Gastrocnemius medialis (tissue), 4 donors: Measurements from ENCODE around the gene DCDC2C.

Experiments used
- POLR2A ChIP-seq, 2 donors: fragments of 450-650 bp; IDR thresholded peaks; one replicate each; pipeline ENCODE4 v1.6.1; 2017; ENCODE audit warnings: antibody characterized with exemption in 2 of 2, mild to moderate bottlenecking in 2 of 2, moderate library complexity in 2 of 2
- TF ChIP-seq, protein P1 (sequence below), 5 experiments: fragments of 450-650 bp in 3 of 5; fragments of 200-600 bp in 2 of 5; sonication (generic) in 2 of 5; IDR thresholded peaks in 4 of 5; conservative IDR thresholded peaks in 1 of 5; 1 replicate in 4 of 5; 2 replicates in 1 of 5; pipeline ENCODE4 v1.5.1; 2016 to 2019; ENCODE audit warnings: antibody characterized with exemption in 5 of 5, mild to moderate bottlenecking in 3 of 5, moderate library complexity in 3 of 5

- TF ChIP-seq, protein P1, sequence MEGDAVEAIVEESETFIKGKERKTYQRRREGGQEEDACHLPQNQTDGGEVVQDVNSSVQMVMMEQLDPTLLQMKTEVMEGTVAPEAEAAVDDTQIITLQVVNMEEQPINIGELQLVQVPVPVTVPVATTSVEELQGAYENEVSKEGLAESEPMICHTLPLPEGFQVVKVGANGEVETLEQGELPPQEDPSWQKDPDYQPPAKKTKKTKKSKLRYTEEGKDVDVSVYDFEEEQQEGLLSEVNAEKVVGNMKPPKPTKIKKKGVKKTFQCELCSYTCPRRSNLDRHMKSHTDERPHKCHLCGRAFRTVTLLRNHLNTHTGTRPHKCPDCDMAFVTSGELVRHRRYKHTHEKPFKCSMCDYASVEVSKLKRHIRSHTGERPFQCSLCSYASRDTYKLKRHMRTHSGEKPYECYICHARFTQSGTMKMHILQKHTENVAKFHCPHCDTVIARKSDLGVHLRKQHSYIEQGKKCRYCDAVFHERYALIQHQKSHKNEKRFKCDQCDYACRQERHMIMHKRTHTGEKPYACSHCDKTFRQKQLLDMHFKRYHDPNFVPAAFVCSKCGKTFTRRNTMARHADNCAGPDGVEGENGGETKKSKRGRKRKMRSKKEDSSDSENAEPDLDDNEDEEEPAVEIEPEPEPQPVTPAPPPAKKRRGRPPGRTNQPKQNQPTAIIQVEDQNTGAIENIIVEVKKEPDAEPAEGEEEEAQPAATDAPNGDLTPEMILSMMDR (IDR thresholded peaks at IDR 0.05 in 4 of 5, conservative IDR thresholded peaks at IDR 0.05 in 1 of 5), result no peak
- TF ChIP-seq POLR2A (IDR thresholded peaks at IDR 0.05), result no peak
Measured at GRCh38 chr2:3729055-3729448, 25.7 kb downstream of the DCDC2C start.
